GM12878 (cell line): ENCODE data around the gene MLNR. TPM values are rescaled to one million over a fixed set of nuclear protein-coding genes. Genes with fewer than 3 reads are reported as not detected.

Experiments
- ATAC-seq: fragments of 200-7000 bp; cut with Tn5 transposase; 3 replicates; pipeline ENCODE4 v1.9.1; 2020; ENCODE audit warnings: mild to moderate bottlenecking, moderate library complexity
- BruUV-seq: library from RNA; stranded (reverse); fragments of 400-500 nt; replicated peaks from 2 replicates; lab custom pipeline; 2021; lab: Mats Ljungman, UMichigan
- CTCF ChIA-PET: fragments of 300-600 bp; sonication (Branson Sonifier 250); formaldehyde crosslinking; extraction: SDS; loops from one replicate; lab custom pipeline; 2021; ENCODE audit warnings: inconsistent platforms; lab: Yijun Ruan, JAX
- POLR2A ChIA-PET: fragments of 350-600 bp; formaldehyde crosslinking; extraction: SDS; loops from one replicate; lab custom pipeline; 2021; ENCODE audit warnings: inconsistent platforms; lab: Charles Lee
- RAD21 ChIA-PET: fragments of 300-600 bp; sonication (Branson Sonifier 250); formaldehyde crosslinking; loops from one replicate; lab custom pipeline; 2023; ENCODE audit warnings: antibody characterized with exemption; ENCODE audit not compliant: unreplicated experiment; lab: Charles Lee
- SMC1A ChIA-PET: fragments of 300-600 bp; sonication (Branson Sonifier 250); formaldehyde crosslinking; loops from one replicate; lab custom pipeline; 2023; ENCODE audit not compliant: unreplicated experiment, uncharacterized antibody; lab: Charles Lee
- DNase-seq: peaks from one replicate; pipeline ENCODE4 v3.0.0-alpha.2; 2011; ENCODE audit warnings: low read depth, low spot score
- FAIRE-seq: peaks from 3 replicates; lab custom pipeline; 2011; peaks lifted over from hg19 to GRCh38; lab: Jason Lieb, UNC
- H2AFZ ChIP-seq: 2 replicates; pipeline ENCODE4 v1.6.0; 2011; ENCODE audit warnings: low read depth, low read length, control low read depth; ENCODE audit not compliant: control insufficient read depth
- H3K27ac ChIP-seq: 2 replicates; pipeline ENCODE4 v1.5.1; 2011; ENCODE audit warnings: control low read depth; ENCODE audit not compliant: control insufficient read depth, insufficient read depth
- H3K27me3 ChIP-seq, 2 experiments: replicated peaks in 1 of 2; 2 replicates each; pipeline versions ENCODE4 v1.6.0 to v1.6.1; 2011; ENCODE audit warnings: low read length in 1 of 2; ENCODE audit not compliant: control insufficient read depth in 2 of 2, insufficient read depth in 2 of 2
- H3K36me3 ChIP-seq, 2 experiments: 2 replicates each; pipeline ENCODE4 v1.5.1; 2011; ENCODE audit warnings: low read length in 1 of 2; ENCODE audit not compliant: control insufficient read depth in 2 of 2, insufficient read depth in 2 of 2
- H3K4me1 ChIP-seq: 2 replicates; pipeline ENCODE4 v1.6.1; 2011; ENCODE audit warnings: mild to moderate bottlenecking, low read length, moderate library complexity, mixed read lengths; ENCODE audit not compliant: control insufficient read depth, insufficient read depth
- H3K4me2 ChIP-seq: 2 replicates; pipeline ENCODE4 v1.6.0; 2011; ENCODE audit warnings: control low read depth; ENCODE audit not compliant: control insufficient read depth, insufficient read depth
- H3K4me3 ChIP-seq: fragments of 200-600 bp; sonication (generic); 2 replicates; pipeline ENCODE4 v1.5.1; 2016
- H3K79me2 ChIP-seq: 2 replicates; pipeline ENCODE4 v1.6.0; 2011; ENCODE audit warnings: low read length; ENCODE audit not compliant: control insufficient read depth, insufficient read depth
- H3K9ac ChIP-seq: 2 replicates; pipeline ENCODE4 v1.8.0; 2011; ENCODE audit warnings: low read length, control low read depth, mixed read lengths; ENCODE audit not compliant: control insufficient read depth, insufficient read depth
- H3K9me3 ChIP-seq: replicated peaks from 3 replicates; pipeline ENCODE4 v1.5.1; 2011; ENCODE audit warnings: mild to moderate bottlenecking, low read length; ENCODE audit not compliant: control insufficient read depth, insufficient read depth
- H4K20me1 ChIP-seq: 2 replicates; pipeline ENCODE4 v1.6.0; 2011; ENCODE audit not compliant: control insufficient read depth, insufficient read depth
- BACH1 ChIP-seq: fragments of 450-650 bp; IDR thresholded peaks from 2 replicates; pipeline ENCODE4 v1.6.1; 2017; ENCODE audit warnings: mild to moderate bottlenecking, borderline replicate concordance
- BMI1 ChIP-seq: fragments of 450-650 bp; IDR thresholded peaks from 2 replicates; pipeline ENCODE4 v1.6.1; 2016; ENCODE audit warnings: mild to moderate bottlenecking, moderate library complexity, borderline replicate concordance
- CBX3 ChIP-seq: fragments of 200-600 bp; sonication (generic); IDR thresholded peaks from 2 replicates; pipeline ENCODE4 v1.6.1; 2016; ENCODE audit warnings: low read depth, borderline replicate concordance
- ELK1 ChIP-seq: IDR thresholded peaks from 2 replicates; pipeline ENCODE4 v1.6.1; 2012; ENCODE audit warnings: low read depth, low read length, improper control_type of control experiment
- JUND ChIP-seq: IDR thresholded peaks from 2 replicates; pipeline ENCODE4 v1.6.1; 2012; ENCODE audit warnings: low read depth, mild to moderate bottlenecking, low read length, improper control_type of control experiment, moderate library complexity
- MTA2 ChIP-seq: fragments of 450-650 bp; IDR thresholded peaks from 2 replicates; pipeline ENCODE4 v1.6.1; 2016; ENCODE audit warnings: low read depth, mild to moderate bottlenecking, moderate library complexity
- MYC ChIP-seq: IDR thresholded peaks from 2 replicates; pipeline ENCODE4 v1.6.1; 2011; ENCODE audit warnings: mild to moderate bottlenecking, low read length, moderate library complexity, inconsistent platforms; ENCODE audit not compliant: insufficient read depth, insufficient replicate concordance, insufficient read length, severe bottlenecking
- NBN ChIP-seq: fragments of 450-650 bp; IDR thresholded peaks from 2 replicates; pipeline ENCODE4 v1.6.1; 2016
- NFXL1 ChIP-seq: fragments of 450-650 bp; IDR thresholded peaks from 2 replicates; pipeline ENCODE4 v1.6.1; 2017; ENCODE audit warnings: antibody characterized with exemption, mild to moderate bottlenecking, borderline replicate concordance
- NFYA ChIP-seq: IDR thresholded peaks from 2 replicates; pipeline ENCODE4 v1.6.1; 2011; ENCODE audit warnings: low read depth, mild to moderate bottlenecking, low read length, improper control_type of control experiment, borderline replicate concordance
- POLR2AphosphoS5 ChIP-seq: IDR thresholded peaks from 2 replicates; pipeline ENCODE4 v1.6.1; 2011; ENCODE audit warnings: mild to moderate bottlenecking, low read length, inconsistent platforms
- STAT1 ChIP-seq: fragments of 450-650 bp; conservative IDR thresholded peaks from 2 replicates; pipeline ENCODE4 v1.6.1; 2014; ENCODE audit warnings: antibody characterized with exemption, mild to moderate bottlenecking
- TBL1XR1 ChIP-seq: IDR thresholded peaks from 2 replicates; pipeline ENCODE4 v1.6.1; 2012; ENCODE audit warnings: low read depth, low read length, improper control_type of control experiment
- WGBS: methylation state at CpG from one replicate; pipeline ENCODE4 v1.1.6; 2016; ENCODE audit warnings: low lambda C conversion rate; ENCODE audit not compliant: insufficient replicate concordance, insufficient coverage; ENCODE audit errors: missing lambda C conversion rate; 5-methylcytosine and 5-hydroxymethylcytosine counted together
- in situ Hi-C: fragments of 300-500 bp; cut with MboI; formaldehyde crosslinking; loops from 9 replicates; pipeline ENCODE4 v1.14.3; 2018; ENCODE audit warnings: mixed read lengths
- intact Hi-C: fragments of 100-400 bp; cut with micrococcal nuclease; formaldehyde crosslinking; loops from one replicate; pipeline ENCODE4 v1.14.2; 2022; ENCODE audit not compliant: unreplicated experiment
- polyA plus RNA-seq, 11 experiments: library from polyadenylated mRNA; depleted of rRNA in 4 of 11; unstranded in 6 of 11; stranded (reverse) in 5 of 11; fragments of >200 nt; fragmentation: Nextera tagmentation in 4 of 11; fragmentation: Illumina TruSeq in 1 of 11; extraction: Ambion mirVana in 4 of 11; extraction: Trizol in 1 of 11; gene quantifications; 1 replicate in 1 of 11; 2 replicates in 10 of 11; pipeline versions ENCODE4 v1.2.1 to v1.2.3, GENCODE V29; 2011 to 2016; ENCODE audit warnings: inconsistent platforms in 2 of 11, missing spikeins in 2 of 11, low read depth in 1 of 11
- total RNA-seq, 4 experiments: library from RNA; depleted of rRNA in 3 of 4; stranded (reverse); fragments of >200 nt in 3 of 4; fragmentation: Illumina TruSeq in 1 of 4; extraction: Trizol in 1 of 4; gene quantifications; 2 replicates each; pipeline versions ENCODE4 v1.2.1 to v1.2.3, GENCODE V29; 2013 to 2021
- TF ChIP-seq, protein P1 (sequence below), 3 experiments: IDR thresholded peaks in 2 of 3; conservative IDR thresholded peaks in 1 of 3; 2 replicates each; pipeline ENCODE4 v1.5.1; 2011; ENCODE audit warnings: low read depth in 3 of 3, low read length in 3 of 3, mild to moderate bottlenecking in 3 of 3, control low read depth in 2 of 3, moderate library complexity in 2 of 3, inconsistent platforms in 1 of 3, mixed read lengths in 1 of 3; ENCODE audit not compliant: control insufficient read depth in 2 of 3, insufficient read depth in 1 of 3; ENCODE audit errors: extremely low read depth in 1 of 3
- TF ChIP-seq, protein P2 (sequence below): fragments of 450-650 bp; conservative IDR thresholded peaks from 2 replicates; pipeline ENCODE4 v1.6.1; 2017; ENCODE audit warnings: mild to moderate bottlenecking, moderate library complexity
- TF ChIP-seq, protein P3 (sequence below): fragments of 450-650 bp; IDR thresholded peaks from 2 replicates; pipeline ENCODE4 v1.6.1; 2018; ENCODE audit warnings: borderline replicate concordance, mild to moderate bottlenecking; ENCODE audit not compliant: partially characterized antibody

MLNR gene
- total and polyA plus RNA-seq, 10 of the 15 experiments (the other 5 are each of a cell fraction or from before 2014, with no cell fraction given), result not detected

DNA sequence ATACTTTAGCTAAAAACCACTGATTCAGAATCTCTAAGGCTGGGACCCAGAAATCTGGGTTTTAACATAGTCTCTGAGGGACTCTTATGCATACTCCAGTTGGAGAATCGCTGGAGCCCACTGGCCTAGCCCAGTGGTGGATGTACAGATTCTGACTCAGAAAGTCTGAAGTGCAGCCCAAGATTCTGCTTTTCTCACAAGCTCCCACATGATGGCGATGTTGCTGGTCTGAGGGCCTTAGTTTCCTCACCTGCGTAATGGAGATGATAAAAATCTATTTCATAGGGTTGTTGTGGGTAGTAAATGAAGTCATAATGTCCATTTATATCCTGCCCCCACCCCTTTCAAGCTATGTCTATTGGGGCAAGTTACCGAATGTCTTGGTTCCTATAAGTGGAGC lies 19.9 kb downstream of the MLNR start (continued):
- TF ChIP-seq, protein P1, sequence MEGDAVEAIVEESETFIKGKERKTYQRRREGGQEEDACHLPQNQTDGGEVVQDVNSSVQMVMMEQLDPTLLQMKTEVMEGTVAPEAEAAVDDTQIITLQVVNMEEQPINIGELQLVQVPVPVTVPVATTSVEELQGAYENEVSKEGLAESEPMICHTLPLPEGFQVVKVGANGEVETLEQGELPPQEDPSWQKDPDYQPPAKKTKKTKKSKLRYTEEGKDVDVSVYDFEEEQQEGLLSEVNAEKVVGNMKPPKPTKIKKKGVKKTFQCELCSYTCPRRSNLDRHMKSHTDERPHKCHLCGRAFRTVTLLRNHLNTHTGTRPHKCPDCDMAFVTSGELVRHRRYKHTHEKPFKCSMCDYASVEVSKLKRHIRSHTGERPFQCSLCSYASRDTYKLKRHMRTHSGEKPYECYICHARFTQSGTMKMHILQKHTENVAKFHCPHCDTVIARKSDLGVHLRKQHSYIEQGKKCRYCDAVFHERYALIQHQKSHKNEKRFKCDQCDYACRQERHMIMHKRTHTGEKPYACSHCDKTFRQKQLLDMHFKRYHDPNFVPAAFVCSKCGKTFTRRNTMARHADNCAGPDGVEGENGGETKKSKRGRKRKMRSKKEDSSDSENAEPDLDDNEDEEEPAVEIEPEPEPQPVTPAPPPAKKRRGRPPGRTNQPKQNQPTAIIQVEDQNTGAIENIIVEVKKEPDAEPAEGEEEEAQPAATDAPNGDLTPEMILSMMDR (IDR thresholded peaks at IDR 0.05 in 2 of 3, conservative IDR thresholded peaks at IDR 0.05 in 1 of 3; ENCODE audit: control insufficient read depth in 2 of 3, extremely low read depth in 1 of 3, insufficient read depth in 1 of 3, low read depth in 3 of 3, low read length in 3 of 3), result peak; percentile 63 to 70 (median 65)
- TF ChIP-seq TBL1XR1, result no peak
- no peak for TF ChIP-seq BACH1

DNA sequence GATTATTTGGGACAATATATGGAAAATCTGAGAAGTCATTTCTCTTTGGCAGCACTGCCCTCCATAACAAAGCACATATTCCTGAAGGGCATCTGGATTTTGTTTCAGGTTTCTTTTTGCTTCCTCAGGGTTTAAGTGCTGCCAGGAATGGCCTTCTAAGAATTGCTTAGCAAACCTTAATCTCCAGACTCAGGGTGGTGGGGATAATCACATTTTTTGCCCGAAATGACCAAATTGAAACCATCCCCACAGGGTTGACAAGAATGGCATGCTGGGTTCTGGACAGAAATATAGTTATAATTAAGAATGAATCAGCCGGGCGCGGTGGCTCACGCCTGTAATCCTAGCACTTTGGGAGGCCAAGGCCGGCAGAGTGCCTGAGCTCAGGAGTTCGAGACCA lies 21.2 kb downstream of the MLNR start:
- no peak overlapping the region for H2AFZ ChIP-seq
- H3K79me2 ChIP-seq, result no peaks in the 10 kb centered on the region
- no peaks in the 10 kb centered on the region for H3K36me3 ChIP-seq
- ATAC-seq, result no peak
- RAD21 ChIA-PET, result no interaction called here
- FAIRE-seq, result no peak
- CTCF ChIA-PET, result interaction anchor here (0.6 to 4.5 kb wide), 4 partner anchors 18 to 104 kb away, joined by 3 to 39 read pairs (median 3); no protein-coding TSS in a partner anchor
- POLR2A ChIA-PET, result no interaction called here
- no peak overlapping the region for H3K4me3 ChIP-seq
- BruUV-seq, result no TSS peak
- in situ Hi-C loops, result no loop called here
- SMC1A ChIA-PET, result interaction anchor here (2.7 kb wide), 1 partner anchor 39 kb away, joined by 11 read pairs; no protein-coding TSS in a partner anchor
- H3K4me2 ChIP-seq, result no peak overlapping the region
- no peaks in the 10 kb centered on the region for H3K9me3 ChIP-seq
- H3K4me1 ChIP-seq, result no peaks in the 10 kb centered on the region
- WGBS, result 74% methylated on average over 7 of the region's 7 CpGs
- no peak overlapping the region for H3K9ac ChIP-seq
- no peak overlapping the region for H3K27ac ChIP-seq
- no peak for DNase-seq
- no peaks in the 10 kb centered on the region; a peak in 2 of 4 replicates for H3K27me3 ChIP-seq
- intact Hi-C loops, result loop anchor here (5.0 kb wide), 2 partner anchors 41 to 366 kb away; no protein-coding TSS in a partner anchor
- H4K20me1 ChIP-seq, result no peaks in the 10 kb centered on the region
- TF ChIP-seq BACH1 (no peak), JUND (no peak), CBX3 (no peak), MYC (no peak), POLR2AphosphoS5 (no peak), BMI1 (no peak), NBN (no peak), NFXL1 (no peak), ELK1 (no peak), MTA2 (no peak), STAT1 (no peak), NFYA (no peak)
- TF ChIP-seq, protein P2, sequence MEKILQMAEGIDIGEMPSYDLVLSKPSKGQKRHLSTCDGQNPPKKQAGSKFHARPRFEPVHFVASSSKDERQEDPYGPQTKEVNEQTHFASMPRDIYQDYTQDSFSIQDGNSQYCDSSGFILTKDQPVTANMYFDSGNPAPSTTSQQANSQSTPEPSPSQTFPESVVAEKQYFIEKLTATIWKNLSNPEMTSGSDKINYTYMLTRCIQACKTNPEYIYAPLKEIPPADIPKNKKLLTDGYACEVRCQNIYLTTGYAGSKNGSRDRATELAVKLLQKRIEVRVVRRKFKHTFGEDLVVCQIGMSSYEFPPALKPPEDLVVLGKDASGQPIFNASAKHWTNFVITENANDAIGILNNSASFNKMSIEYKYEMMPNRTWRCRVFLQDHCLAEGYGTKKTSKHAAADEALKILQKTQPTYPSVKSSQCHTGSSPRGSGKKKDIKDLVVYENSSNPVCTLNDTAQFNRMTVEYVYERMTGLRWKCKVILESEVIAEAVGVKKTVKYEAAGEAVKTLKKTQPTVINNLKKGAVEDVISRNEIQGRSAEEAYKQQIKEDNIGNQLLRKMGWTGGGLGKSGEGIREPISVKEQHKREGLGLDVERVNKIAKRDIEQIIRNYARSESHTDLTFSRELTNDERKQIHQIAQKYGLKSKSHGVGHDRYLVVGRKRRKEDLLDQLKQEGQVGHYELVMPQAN, result no peak
- TF ChIP-seq, protein P3, sequence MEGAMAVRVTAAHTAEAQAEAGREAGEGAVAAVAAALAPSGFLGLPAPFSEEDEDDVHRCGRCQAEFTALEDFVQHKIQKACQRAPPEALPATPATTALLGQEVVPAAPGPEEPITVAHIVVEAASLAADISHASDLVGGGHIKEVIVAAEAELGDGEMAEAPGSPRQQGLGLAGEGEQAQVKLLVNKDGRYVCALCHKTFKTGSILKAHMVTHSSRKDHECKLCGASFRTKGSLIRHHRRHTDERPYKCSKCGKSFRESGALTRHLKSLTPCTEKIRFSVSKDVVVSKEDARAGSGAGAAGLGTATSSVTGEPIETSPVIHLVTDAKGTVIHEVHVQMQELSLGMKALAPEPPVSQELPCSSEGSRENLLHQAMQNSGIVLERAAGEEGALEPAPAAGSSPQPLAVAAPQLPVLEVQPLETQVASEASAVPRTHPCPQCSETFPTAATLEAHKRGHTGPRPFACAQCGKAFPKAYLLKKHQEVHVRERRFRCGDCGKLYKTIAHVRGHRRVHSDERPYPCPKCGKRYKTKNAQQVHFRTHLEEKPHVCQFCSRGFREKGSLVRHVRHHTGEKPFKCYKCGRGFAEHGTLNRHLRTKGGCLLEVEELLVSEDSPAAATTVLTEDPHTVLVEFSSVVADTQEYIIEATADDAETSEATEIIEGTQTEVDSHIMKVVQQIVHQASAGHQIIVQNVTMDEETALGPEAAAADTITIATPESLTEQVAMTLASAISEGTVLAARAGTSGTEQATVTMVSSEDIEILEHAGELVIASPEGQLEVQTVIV, result no peak
